ENCODE results near the gene MYL10.

DNA sequence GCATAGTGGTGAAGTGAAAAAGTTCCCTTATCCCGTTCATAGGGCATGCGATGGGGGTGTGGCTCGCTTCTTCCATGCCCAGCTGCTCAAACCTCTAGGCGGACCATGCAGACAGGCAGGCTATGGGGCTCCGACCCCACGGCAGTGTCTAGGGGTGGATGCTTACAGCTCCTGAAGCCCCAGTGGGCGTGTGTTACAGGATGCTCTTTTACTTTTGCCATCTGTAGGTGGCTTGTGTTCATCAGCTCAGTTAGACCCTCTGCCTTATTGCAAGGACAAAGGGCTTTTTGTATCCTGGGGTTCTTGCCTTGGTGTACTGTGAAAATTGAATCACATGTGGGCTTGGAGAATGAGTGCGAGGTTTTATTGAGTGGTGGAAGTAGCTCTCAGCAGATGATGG lies at the start of gene MYL10:
- TF ChIP-seq, protein P1, sequence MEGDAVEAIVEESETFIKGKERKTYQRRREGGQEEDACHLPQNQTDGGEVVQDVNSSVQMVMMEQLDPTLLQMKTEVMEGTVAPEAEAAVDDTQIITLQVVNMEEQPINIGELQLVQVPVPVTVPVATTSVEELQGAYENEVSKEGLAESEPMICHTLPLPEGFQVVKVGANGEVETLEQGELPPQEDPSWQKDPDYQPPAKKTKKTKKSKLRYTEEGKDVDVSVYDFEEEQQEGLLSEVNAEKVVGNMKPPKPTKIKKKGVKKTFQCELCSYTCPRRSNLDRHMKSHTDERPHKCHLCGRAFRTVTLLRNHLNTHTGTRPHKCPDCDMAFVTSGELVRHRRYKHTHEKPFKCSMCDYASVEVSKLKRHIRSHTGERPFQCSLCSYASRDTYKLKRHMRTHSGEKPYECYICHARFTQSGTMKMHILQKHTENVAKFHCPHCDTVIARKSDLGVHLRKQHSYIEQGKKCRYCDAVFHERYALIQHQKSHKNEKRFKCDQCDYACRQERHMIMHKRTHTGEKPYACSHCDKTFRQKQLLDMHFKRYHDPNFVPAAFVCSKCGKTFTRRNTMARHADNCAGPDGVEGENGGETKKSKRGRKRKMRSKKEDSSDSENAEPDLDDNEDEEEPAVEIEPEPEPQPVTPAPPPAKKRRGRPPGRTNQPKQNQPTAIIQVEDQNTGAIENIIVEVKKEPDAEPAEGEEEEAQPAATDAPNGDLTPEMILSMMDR (IDR thresholded peaks at IDR 0.05 in 2 of 3, conservative IDR thresholded peaks at IDR 0.05 in 1 of 3; ENCODE audit: control insufficient read depth in 2 of 3, extremely low read depth in 1 of 3, insufficient read depth in 1 of 3, low read depth in 3 of 3, low read length in 3 of 3): no peak
- TF ChIP-seq, protein P2, sequence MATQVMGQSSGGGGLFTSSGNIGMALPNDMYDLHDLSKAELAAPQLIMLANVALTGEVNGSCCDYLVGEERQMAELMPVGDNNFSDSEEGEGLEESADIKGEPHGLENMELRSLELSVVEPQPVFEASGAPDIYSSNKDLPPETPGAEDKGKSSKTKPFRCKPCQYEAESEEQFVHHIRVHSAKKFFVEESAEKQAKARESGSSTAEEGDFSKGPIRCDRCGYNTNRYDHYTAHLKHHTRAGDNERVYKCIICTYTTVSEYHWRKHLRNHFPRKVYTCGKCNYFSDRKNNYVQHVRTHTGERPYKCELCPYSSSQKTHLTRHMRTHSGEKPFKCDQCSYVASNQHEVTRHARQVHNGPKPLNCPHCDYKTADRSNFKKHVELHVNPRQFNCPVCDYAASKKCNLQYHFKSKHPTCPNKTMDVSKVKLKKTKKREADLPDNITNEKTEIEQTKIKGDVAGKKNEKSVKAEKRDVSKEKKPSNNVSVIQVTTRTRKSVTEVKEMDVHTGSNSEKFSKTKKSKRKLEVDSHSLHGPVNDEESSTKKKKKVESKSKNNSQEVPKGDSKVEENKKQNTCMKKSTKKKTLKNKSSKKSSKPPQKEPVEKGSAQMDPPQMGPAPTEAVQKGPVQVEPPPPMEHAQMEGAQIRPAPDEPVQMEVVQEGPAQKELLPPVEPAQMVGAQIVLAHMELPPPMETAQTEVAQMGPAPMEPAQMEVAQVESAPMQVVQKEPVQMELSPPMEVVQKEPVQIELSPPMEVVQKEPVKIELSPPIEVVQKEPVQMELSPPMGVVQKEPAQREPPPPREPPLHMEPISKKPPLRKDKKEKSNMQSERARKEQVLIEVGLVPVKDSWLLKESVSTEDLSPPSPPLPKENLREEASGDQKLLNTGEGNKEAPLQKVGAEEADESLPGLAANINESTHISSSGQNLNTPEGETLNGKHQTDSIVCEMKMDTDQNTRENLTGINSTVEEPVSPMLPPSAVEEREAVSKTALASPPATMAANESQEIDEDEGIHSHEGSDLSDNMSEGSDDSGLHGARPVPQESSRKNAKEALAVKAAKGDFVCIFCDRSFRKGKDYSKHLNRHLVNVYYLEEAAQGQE (IDR thresholded peaks at IDR 0.05; ENCODE audit: low read depth, low read length): no peak
- TF ChIP-seq CHD2 (IDR thresholded peaks at IDR 0.05; ENCODE audit: borderline replicate concordance, low read depth, low read length) (no peak), PAX8 (IDR thresholded peaks at IDR 0.05) (no peak), MYC (IDR thresholded peaks at IDR 0.05; ENCODE audit: insufficient read depth, insufficient read length, insufficient replicate concordance, low read length, severe bottlenecking) (no peak), ZBED1 (IDR thresholded peaks at IDR 0.05; ENCODE audit: borderline replicate concordance) (no peak), ZNF274 (IDR thresholded peaks at IDR 0.05; ENCODE audit: insufficient read depth, insufficient read length) (no peak), RCOR1 (conservative IDR thresholded peaks at IDR 0.05; ENCODE audit: low read depth, low read length) (no peak), POLR2A (IDR thresholded peaks at IDR 0.05; ENCODE audit: low read depth, low read length) (no peak), HCFC1 (IDR thresholded peaks at IDR 0.05; ENCODE audit: low read length) (no peak)
